ENCODE results near the gene AHNAK2.
"Not testable (repeated sequence)": the region's sequence is repeated elsewhere in the genome, so short reads cannot be mapped to it uniquely, and the experiment has no call there.

DNA sequence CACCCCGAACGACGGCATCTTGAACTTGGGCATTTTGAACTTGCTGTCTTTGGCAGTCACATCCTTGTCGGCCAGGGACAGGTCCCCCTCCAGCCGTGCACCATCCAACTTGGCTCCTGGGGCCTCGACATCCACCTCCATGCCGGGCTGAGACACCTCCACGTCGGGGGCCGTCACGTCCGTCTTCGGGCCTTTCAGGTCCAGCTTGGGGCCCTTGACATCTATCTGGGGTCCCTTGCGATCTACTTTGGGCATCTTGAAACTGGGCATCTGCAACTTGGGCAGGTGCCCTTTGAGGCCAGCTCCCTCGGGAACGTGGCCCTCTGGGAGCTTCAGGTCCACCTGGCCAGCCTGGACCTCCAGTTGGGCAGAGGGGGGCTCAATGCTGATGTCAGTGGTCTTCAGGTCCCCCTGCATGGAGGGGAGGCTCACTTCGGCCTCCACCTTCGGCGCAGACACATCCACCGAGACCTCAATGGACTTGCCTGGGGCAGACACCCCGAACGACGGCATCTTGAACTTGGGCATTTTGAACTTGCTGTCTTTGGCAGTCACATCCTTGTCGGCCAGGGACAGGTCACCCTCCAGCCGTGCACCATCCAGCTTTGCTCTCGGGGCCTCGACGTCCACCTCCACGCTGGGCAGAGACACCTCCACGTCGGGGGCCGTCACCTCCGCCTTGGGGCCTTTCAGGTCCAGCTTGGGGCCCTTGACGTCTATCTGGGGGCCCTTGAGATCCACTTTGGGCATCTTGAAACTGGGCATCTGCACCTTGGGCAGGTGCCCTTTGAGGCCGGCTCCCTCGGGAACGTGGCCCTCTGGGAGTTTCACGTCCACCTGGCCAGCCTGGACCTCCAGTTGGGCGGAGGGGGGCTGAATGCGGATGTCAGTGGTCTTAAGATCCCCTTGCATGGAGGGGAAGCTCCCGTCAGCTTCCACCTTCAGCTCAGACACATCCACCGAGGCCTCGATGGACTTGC, 31.9 kb downstream of the AHNAK2 start:
- TF ChIP-seq, protein P1, sequence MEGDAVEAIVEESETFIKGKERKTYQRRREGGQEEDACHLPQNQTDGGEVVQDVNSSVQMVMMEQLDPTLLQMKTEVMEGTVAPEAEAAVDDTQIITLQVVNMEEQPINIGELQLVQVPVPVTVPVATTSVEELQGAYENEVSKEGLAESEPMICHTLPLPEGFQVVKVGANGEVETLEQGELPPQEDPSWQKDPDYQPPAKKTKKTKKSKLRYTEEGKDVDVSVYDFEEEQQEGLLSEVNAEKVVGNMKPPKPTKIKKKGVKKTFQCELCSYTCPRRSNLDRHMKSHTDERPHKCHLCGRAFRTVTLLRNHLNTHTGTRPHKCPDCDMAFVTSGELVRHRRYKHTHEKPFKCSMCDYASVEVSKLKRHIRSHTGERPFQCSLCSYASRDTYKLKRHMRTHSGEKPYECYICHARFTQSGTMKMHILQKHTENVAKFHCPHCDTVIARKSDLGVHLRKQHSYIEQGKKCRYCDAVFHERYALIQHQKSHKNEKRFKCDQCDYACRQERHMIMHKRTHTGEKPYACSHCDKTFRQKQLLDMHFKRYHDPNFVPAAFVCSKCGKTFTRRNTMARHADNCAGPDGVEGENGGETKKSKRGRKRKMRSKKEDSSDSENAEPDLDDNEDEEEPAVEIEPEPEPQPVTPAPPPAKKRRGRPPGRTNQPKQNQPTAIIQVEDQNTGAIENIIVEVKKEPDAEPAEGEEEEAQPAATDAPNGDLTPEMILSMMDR (IDR thresholded peaks at IDR 0.05) = not testable (repeated sequence)
- TF ChIP-seq POLR2A, EP300 (IDR thresholded peaks at IDR 0.05): not testable (repeated sequence)

Data from ovary (tissue), 3 donors.